HG03025 (cell line): Measurements from ENCODE around the gene GABBR2.

Experiments used
- ATAC-seq: cut with Tn5 transposase; IDR thresholded peaks from one replicate; pipeline ENCODE4 v1.9.1; 2021; ENCODE audit warnings: mild to moderate bottlenecking, moderate library complexity; ENCODE audit not compliant: unreplicated experiment, low FRiP score

GABBR2 gene

DNA sequence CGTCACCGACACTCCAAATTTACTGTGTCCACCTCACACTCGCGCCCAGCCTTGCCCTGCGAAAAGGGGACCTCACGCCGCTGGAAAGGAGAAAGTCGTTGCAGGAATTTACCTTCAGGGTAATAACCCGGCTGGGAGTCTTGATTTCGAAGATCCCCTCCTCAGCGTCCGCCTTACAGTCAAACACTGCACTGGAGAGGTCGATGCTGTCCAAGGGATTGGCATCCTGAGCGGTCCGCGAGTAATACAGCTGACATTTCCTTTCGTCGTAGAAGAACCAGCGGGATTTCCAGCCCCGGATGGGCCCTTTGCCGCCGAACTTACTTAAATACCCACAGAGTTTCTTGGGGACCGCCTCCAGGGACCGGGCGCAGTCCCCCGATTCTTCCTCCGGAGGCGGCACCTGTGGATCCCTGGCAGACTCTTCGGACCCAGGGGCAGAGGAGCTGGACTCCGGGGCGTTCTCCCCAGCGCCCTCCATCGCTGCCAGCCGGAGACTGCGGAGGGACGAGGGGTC lies 453.6 kb downstream of the GABBR2 start:
- peak; percentile 2 for ATAC-seq

DNA sequence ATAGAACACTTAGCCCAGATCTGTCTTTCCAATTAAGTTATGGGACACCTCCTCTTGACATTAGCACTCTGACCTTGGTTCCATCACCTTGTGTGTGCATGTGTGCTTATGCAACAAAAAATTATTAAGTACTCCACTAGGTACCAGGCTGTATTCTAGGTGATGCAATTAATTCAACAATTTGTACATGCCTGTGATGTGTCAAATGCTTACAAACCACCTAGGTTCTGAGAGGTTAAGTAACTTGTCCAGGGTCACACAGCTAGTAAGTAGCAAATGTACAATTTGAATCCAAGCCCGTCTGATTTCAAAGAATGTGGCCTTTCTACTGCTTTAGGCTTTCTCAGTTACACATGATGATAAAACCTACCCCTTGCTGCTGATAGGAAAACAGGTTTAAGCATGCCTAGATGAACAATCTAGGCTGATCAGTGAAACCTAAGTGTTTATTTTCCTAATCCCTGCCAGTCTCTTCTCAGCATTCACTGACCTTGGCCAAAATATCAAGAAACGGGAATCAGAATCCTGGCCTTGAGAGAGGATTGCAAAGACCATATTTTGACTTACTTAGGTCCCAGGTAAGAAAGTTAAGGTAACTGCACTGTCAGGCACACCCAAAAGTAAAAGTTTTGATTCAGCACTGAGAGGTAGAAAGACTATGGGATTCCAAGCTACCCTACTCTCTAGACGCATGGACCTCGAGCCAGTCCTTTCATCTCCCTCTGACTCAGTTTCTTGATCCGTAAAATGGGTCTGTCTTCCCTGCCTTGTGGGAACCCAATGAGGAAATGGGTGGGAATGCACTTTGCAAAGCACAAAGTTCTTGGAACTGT lies 454.3 kb downstream of the GABBR2 start:
- no peak for ATAC-seq

DNA sequence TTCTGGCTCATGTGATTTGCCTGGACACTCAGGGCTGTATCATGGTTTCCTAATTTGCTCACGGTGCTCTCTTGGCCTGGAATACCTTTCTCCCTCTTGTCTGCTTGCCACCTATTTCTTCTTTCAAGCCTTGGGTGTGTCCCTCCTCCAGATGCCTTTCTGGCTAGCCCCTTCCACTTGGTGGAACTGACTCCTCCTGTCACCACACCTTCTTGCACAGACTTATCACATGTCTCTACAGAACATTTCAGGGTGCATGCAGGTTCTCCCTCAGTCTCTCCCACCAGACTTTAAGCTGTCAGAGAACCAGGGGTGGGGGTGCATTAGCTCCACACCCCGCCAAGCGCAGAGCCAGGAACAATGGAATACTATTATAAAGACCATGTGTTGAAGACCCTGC lies 455.2 kb downstream of the GABBR2 start:
- ATAC-seq, result no peak

DNA sequence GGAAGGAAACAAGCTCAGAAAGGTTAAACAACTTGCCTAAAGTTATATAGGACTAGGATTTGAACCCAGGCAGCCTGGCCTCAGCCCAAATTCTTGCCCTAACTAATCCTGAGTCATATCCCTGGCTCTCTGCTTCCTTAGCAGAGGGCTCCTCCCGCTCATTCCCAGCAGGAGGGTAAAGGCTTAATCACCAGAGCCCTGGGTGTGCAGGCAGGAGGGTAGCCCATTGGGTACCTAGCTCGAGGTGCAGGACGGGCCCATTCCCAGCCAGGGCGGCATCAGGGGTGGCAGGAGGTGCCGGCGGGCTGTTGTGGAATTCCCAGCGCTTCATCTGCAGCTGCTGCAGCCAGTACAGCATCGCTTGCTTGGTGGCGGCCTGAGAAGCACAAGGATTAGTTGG lies 457.2 kb downstream of the GABBR2 start:
- ATAC-seq, result no peak

DNA sequence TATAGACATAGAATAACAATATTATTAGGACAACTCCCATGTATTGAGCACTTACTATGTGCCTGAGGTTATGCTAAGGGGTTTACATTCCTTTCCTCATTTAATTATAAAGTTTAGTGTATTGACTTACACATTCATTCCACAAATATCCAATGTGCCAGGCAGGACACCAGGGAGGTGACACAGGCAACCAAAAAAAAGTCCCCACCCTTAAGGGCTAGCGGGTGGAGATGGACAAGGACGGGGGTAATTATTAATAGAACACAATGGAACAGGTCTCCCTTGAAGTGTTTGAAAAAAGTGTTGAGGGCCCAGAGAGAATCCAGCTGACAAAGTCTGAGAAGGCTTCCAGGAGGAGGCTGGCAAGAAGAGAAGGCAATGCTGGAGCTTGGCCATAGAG lies 459.0 kb downstream of the GABBR2 start:
- ATAC-seq, result no peak

DNA sequence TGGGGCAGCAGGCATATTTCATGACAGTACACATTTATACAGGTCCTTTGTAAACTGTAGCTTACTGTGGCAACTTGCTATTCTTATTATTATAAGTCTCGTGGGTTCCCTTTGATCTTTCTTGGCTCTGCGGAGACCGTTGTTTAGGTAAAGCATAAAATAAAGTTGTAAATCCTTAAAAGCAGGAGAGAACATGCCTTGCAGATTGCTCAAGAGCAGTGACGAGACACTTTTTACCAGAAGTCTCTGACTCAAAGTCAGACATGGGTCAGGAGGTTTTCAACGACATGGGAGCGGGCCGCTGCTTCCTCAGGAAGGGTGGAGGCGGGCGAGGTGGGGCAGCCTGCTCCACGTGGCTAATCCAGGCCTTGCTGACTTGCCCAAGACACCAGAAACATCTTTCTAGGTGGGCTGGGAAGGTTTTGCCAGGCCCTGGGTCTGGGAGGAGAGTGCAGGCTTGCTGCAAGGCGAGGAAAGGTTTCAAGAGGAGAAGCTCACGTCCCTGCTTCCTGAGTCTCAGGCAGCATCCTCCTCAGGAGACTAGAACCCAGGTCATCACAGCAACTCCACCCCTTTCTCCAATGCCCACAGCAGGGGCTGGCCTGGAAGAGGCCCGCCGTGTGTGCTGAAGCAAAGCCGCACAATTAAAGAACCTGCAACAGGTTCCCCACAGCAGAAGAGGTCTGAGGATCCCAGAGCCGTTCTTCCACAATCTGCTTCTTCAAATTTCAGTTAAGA lies 459.8 kb downstream of the GABBR2 start:
- ATAC-seq, result no peak

DNA sequence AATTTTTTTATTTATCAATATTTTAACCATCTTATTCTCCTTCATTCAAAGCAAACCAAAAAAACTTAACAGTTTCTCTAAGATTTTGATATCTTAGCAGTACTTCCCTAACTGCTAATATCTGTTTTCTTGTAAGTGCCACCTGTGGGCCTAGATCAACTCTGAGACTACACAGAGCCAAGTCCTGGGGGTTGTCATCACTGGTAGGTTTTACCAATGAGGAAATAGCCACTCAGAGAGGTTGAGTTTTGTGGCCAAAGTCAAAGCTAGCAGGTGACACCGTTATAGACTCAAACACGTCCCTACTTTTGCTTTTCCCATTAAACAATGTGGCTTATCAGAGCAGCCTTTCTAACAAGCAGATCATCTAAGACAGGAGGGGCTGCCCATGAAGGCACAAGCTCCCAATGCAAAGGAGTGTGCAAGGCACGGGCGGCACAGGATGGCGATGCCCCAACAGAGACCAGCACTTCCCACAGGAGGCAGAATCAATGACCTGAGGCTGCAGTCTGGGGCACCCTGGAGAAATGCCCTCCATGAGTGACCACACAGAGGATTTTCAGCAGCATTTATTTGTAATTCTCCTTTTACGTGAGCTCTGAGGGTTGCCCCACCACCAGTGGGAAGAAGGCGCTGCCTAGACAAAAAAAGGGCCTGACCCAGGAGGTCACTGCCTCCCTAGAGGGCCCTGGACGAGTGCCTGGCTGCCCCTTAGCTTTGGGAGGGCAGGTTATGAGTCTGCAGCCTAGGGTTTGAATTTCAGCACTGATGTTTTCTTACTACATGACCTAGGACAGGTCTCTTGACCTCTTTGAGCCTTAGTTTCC lies 460.7 kb downstream of the GABBR2 start:
- no peak for ATAC-seq

DNA sequence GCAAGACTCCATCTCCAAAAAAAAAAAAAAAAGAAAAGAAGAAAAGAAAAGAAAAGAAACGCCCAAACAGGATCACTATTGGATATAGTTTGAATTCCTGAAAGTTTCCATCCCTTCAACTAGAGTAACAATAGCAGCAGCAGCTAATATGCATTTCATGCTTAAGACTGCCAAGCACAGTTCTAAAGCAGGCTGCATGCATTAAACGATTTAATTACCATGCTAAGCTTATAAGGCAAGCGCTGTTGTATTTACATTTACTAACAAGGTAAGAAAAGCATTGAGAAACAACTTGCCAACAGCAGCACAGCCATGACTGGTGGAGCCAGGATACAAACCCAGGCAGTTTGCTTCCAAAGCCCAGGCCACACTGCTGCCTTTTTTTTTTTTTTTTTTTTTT lies 466.3 kb downstream of the GABBR2 start:
- no peak for ATAC-seq

DNA sequence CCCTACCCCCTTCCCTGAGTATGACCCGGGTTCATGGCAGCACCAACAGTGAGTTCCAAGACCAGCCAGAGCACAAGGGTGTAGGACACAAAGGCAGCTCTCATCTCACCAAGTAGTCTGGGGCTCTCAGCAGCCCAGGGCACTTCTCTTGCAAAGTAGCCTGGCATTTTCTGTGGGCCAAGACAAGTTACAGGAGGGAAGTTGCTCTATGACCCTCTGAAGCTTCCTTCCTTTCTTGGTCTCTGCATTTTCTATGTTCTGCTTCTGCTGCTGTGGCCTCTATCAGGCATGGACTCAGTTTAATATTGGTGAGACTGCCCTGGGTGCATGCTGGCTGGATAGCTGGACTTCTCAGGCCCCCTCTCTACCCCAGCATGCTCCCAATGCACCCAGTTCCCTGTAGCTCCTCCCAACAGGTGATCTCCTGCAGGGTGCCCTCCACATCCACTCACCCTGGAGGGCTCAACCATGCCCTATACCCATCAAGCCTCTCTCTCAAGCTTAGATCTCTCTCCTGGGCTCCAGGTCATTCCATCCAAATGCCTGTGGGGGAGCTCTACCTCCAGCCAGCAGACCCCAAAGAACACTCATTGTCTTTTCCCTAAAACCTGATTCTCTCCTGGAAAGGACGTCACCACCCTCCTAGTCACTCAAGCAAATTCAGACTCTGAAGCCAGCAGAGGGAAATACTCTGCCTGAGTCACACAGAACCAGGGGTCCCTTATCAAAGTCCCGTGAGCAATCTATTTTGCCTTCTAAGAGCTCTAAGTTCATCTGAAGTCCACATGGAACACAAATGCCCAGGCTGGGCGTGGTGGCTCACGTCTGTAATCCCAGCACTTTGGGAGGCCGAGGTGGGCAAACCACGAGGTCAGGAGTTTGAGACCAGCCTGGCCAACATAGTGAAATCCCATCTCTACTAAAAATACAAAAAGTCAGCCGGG lies 467.1 kb downstream of the GABBR2 start:
- ATAC-seq, result no peak

DNA sequence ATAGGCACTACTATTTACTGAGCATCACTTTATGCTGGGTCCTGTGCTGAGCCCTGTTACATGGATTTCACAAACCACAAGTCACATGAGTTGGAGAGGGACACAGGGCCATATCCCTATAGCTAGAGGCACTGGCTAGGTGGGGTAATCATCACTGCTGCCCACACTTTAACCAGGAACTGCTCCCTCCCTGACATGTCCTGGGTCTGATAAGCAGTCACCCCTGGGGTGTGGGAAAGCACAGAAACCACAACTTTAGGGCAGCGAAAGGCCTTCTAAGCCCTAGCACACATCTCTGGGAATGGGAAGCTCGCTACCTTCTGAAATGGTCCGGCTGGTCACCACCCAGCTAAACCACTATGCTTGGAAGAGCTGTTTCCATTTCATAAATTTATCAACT lies 468.3 kb downstream of the GABBR2 start:
- no peak for ATAC-seq
